Testis (tissue), 2 donors: ENCODE data around the gene GPC6.

Experiments used
- CTCF ChIP-seq, 3 experiments: fragments of 450-650 bp in 2 of 3; fragments of 200-600 bp in 1 of 3; sonication (generic) in 1 of 3; IDR thresholded peaks; one replicate each; pipeline ENCODE4 v1.5.1; 2016 to 2019; ENCODE audit warnings: antibody characterized with exemption in 3 of 3, mild to moderate bottlenecking in 2 of 3, moderate library complexity in 1 of 3
- POLR2A ChIP-seq: fragments of 450-650 bp; IDR thresholded peaks from one replicate; pipeline ENCODE4 v1.6.1; 2017; ENCODE audit warnings: antibody characterized with exemption, mild to moderate bottlenecking, moderate library complexity

DNA sequence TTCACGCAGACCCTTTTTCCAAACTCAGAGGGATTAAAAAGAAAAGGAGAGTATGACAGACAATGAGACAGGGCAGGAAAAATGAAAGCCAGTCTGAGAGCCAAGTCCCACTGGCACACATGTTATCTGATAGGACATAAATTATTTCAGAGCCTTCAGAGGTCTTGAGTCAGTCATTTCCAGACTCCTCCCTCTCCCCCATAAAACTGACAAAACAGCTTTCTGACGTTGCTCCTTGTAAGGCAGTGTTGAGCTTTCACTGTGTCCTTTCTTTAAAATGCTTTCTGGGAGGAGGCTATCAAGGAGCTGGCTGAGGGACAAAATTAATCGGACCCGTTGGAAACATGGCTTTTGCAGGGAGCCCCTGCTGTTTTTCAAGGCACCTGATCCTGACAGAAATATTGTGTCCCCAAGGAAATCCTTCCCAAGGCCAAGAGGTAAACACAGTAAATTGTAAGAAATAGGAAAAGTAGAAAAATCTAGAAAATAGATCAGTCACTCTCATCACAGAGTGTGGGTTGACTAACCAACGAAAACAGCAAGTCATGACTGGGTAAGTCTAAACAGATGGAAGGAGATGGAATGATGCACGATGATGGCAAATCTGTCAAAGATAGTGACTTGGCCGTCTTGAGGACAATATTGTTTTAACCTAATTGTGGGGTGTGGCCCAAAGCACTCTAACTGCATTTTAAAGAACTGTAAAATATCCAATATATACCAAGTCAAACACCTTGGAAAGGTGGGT is 1163.2 kb downstream of the GPC6 start:
- TF ChIP-seq CTCF (IDR thresholded peaks at IDR 0.05) (no peak), POLR2A (no peak)
